ENCODE measurements around the gene PDE4D.

DNA sequence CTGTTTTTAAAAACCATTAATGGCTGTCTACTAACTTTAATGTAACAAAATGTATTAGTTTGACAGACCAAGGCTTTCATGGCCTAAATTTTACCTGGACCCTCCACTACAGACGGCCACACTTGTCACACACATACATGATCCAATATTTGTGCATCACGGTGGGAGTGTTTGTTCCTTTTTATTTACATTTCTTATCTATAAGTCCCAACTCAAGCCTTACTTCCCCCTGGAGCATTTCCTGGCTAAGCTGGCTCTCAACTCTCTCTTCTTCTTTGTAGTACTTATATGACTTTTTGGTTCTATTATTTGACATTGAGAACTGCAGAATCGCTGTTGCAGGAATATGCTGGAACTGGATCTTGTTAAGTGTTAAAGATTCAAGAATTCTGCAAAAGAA lies 776.2 kb downstream of the PDE4D start:
- TF ChIP-seq, protein P1, sequence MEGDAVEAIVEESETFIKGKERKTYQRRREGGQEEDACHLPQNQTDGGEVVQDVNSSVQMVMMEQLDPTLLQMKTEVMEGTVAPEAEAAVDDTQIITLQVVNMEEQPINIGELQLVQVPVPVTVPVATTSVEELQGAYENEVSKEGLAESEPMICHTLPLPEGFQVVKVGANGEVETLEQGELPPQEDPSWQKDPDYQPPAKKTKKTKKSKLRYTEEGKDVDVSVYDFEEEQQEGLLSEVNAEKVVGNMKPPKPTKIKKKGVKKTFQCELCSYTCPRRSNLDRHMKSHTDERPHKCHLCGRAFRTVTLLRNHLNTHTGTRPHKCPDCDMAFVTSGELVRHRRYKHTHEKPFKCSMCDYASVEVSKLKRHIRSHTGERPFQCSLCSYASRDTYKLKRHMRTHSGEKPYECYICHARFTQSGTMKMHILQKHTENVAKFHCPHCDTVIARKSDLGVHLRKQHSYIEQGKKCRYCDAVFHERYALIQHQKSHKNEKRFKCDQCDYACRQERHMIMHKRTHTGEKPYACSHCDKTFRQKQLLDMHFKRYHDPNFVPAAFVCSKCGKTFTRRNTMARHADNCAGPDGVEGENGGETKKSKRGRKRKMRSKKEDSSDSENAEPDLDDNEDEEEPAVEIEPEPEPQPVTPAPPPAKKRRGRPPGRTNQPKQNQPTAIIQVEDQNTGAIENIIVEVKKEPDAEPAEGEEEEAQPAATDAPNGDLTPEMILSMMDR (conservative IDR thresholded peaks at IDR 0.05; ENCODE audit: low read depth, low read length) = no peak
- no peak for TF ChIP-seq EZH2phosphoT487 (IDR thresholded peaks at IDR 0.05; ENCODE audit: borderline replicate concordance, low read length)
